CD4-positive, alpha-beta T cell treated with Interleukin-15 for 1 hour (primary cell): ENCODE results near the gene OR5AU1.

ENCODE experiments used
- DNase-seq: peaks from one replicate; pipeline ENCODE4 v3.0.0-alpha.2; 2020

The OR5AU1 gene

DNA sequence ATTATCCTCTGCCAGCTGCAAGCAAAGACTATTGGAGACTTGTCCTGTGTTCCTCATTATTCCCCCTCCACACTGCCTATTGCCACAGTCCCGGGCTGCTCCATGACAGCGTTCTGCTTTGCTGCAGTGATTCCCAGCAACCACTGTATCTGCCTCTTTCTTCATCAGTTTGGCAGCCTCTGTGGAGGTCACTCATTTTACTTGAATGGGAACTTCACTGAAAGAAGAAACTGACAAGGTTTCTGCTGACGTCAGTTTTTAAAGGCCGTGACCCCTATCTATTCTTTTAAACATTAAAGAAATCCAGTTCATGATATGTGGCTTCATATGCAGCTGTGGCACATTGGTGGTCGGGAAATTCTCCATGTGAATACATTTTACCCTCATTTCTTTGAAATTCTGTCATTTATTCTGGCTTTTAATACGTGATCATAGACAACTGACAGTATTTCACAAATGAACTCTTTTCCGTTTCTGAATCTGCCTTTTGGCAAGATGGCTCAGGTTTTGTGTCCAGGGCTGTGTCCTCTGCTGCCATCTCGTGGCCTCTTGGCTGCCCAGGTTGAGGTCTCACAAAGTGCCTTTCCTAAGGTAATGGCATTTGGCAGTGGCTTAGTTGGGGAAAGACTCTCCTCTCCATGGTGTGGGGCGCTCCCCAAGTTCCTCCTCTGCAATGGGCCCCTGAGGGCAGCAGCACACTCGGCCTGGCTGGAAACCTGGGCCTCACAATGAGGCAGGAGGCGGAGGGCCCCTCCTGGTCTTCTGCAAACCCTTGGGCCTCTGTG, 49.2 kb downstream of the OR5AU1 start:
- peak; percentile 76 for DNase-seq

DNA sequence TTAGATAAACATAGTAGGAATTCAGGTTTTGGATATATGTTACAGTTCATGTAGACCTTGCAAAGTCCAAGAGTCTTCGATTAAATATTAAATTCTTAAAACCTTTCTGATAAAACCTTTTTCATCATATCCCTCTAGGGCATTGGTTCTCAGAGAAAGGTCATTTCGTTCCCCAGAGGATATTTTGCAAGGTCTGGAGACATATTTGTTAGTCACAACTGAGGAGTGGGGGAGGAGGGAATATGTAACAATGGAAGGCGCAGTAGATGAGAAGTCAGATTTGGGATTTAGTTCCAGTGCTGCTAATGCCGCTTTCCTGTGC, 49.7 kb downstream of the OR5AU1 start:
- DNase-seq = no peak

DNA sequence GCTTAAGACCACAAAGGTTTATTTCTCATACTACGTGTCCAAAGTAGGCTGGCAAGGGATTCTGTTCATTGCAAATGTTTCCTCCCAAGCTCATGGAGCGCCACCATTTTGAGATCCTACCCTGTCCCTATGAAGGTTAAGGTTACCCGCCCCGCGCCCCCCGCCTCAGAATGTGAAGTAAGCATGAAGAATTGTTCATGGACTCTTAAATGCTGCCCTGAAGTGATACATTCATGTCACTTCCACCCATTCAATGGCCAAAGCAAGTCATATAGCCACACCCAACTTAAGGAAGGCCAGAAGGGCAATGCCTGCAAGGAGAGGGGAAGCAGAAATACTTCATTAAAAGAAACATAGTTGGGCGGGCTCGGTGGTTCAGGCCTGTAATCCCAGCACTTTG, 50.8 kb downstream of the OR5AU1 start:
- no peak for DNase-seq
